Heart right ventricle (tissue), 16 donors: ENCODE data around the gene FCHSD2. TPM values are rescaled to one million over a fixed set of nuclear protein-coding genes. Genes with fewer than 3 reads are reported as not detected.

ENCODE experiments used
- ATAC-seq, 8 donors: fragments of 200-7000 bp; cut with Tn5 transposase; one replicate each; pipeline ENCODE4 v1.9.1; 2020; ENCODE audit warnings: mild to moderate bottlenecking in 8 of 8, moderate library complexity in 8 of 8, moderate number of reproducible peaks in 1 of 8
- DNase-seq, 2 donors: peaks; one replicate each; pipeline ENCODE4 v3.0.0-alpha.2; 2020
- H3K27ac ChIP-seq, 10 donors: fragments of 200-600 bp; sonication (generic) in 2 of 10; one replicate each; pipeline versions ENCODE4 v1.5.0 to v1.8.0; 2020 to 2022; ENCODE audit warnings: mild to moderate bottlenecking in 3 of 10
- H3K27me3 ChIP-seq, 7 donors: fragments of 200-600 bp; one replicate each; pipeline ENCODE4 v1.8.0; 2021 to 2022; ENCODE audit warnings: mild to moderate bottlenecking in 2 of 7
- H3K36me3 ChIP-seq, 9 donors: fragments of 200-600 bp; sonication (generic) in 1 of 9; one replicate each; pipeline versions ENCODE4 v1.5.0 to v1.8.0; 2020 to 2022; ENCODE audit warnings: mild to moderate bottlenecking in 2 of 9
- H3K4me1 ChIP-seq, 9 donors: fragments of 200-600 bp; sonication (generic) in 1 of 9; one replicate each; pipeline versions ENCODE4 v1.5.0 to v1.8.0; 2020 to 2022; ENCODE audit warnings: mild to moderate bottlenecking in 4 of 9
- H3K4me3 ChIP-seq, 10 donors: fragments of 200-600 bp; sonication (generic) in 2 of 10; one replicate each; pipeline versions ENCODE4 v1.5.0 to v1.8.0; 2020 to 2022; ENCODE audit warnings: mild to moderate bottlenecking in 7 of 10, moderate library complexity in 2 of 10
- H3K9me3 ChIP-seq, 11 donors: fragments of 200-600 bp in 10 of 11; sonication (generic) in 2 of 11; one replicate each; pipeline versions ENCODE4 v1.5.0 to v1.8.0; 2013 to 2022; ENCODE audit warnings: mild to moderate bottlenecking in 2 of 11, control low read depth in 1 of 11, moderate library complexity in 1 of 11
- CTCF ChIP-seq, 9 donors: fragments of 200-600 bp; sonication (generic) in 2 of 9; IDR thresholded peaks; one replicate each; pipeline versions ENCODE4 v1.5.0 to v1.8.0; 2021 to 2022; ENCODE audit warnings: antibody characterized with exemption in 9 of 9, mild to moderate bottlenecking in 5 of 9, moderate library complexity in 1 of 9
- WGBS, 2 donors: extraction: QIAGEN DNeasy Blood & Tissue Kit; methylation state at CpG; one replicate each; pipeline ENCODE4 v1.1.7; 2013; ENCODE audit warnings: inconsistent platforms in 1 of 2; 5-methylcytosine and 5-hydroxymethylcytosine counted together
- intact Hi-C, 10 donors: fragments of 100-400 bp; cut with DNase I; formaldehyde crosslinking; loops; one replicate each; pipeline versions ENCODE4 v1.11.1 to v1.14.2; 2022
- polyA plus RNA-seq, 2 donors: library from polyadenylated mRNA; stranded (reverse); fragments of 200-250 nt; gene quantifications; one replicate each; pipeline ENCODE4 v1.2.3, GENCODE V29; 2013
- total RNA-seq, 10 donors: library from RNA; stranded (reverse); fragmentation: NEBNext Ultra II Directional in 3 of 10; extraction: Animal tissue kit (Norgen Biotek cat#: 25700) in 3 of 10; gene quantifications; one replicate each; pipeline versions ENCODE4 v1.2.1 to v1.2.4, GENCODE V29; 2021 to 2023
- donor health status: Arrhythmogenic right ventricular cardiomyopathy.
- donor health status: ischemic (EF 13 %, LVEDD 7.1; RV severe dilation, severe dysfunction).
- donor health status: healthy with polysubstance abuse.
- donor health status: DM: no; HTN: yes; CAD: no.
- donor health status: DM: no; HTN: no; CAD: no.
- donor health status: ischemic (EF 25% LVEDD 6.9; RV normal size, moderate dysfunction).
- donor health status: ischemic (EF 25% LVEDD 5.7; RV mildly dilated, moderate dysfunction).
- donor health status: healthy.
- donor health status: DM: yes; HTN: yes; CAD: no.
- donor health status: Ischemic cardiomyopathy.
- donor health status: ischemic (EF 35%, LVEDD 5.7; RV mildly dilated, moderate dysfunction).
- donor health status: nonischemic (EF 11% LVEDD 7.7; RV severe dilation, severe dysfunction).
- donor health status: DM: yes; HTN: yes; CAD: no.
- donor health status: PGD.
- donor health status: ischemic (EF 29% LVEDD 5.4; RV normal size, mild dysfunction).
- donor health status: nonischemic (EF 23%, LVEDD 6.1; RV moderate dilation, normal function).

FCHSD2 gene
- total and polyA plus RNA-seq, 12 donors, result 16.1 to 48.4 (median 37.5) TPM

- Histone ChIP-seq H3K36me3 (peaks cover 0 to 36% (median 1%) of the 10 kb centered on the region in 9 donors), H3K27ac (peak overlapping the region in 1 of 10 donors; percentile 67), H3K9me3 (no peaks in the 10 kb centered on the region), H3K4me3 (no peak overlapping the region), H3K4me1 (peaks cover 0 to 67% (median 30%) of the 10 kb centered on the region in 9 donors), H3K27me3 (no peaks in the 10 kb centered on the region)
- 74 to 80% methylated on average over 6 of the region's 6 CpGs for WGBS, 2 donors
- intact Hi-C loops, result loop anchor here in 1 of 10 donors (10.0 kb wide), 1 partner anchor 46 kb away; no protein-coding TSS in a partner anchor
- no peak for DNase-seq
- no peak for ATAC-seq
- TF ChIP-seq CTCF (IDR thresholded peaks at IDR 0.05), result no peak
These were observed 171.5 kb downstream of the FCHSD2 start for GRCh38 chr11:72970557-72971118.

GRCh38 chr11:72969894-72970335, 172.2 kb downstream of the FCHSD2 start:
- peak overlapping the region in 1 of 10 donors; percentile 67 for H3K27ac ChIP-seq
- intact Hi-C loops, result loop anchor here in 1 of 10 donors (10.0 kb wide), 1 partner anchor 45 kb away; no protein-coding TSS in a partner anchor

GRCh38 chr11:72968390-72968789, 173.7 kb downstream of the FCHSD2 start:
- intact Hi-C loops, result no loop called here
- no peaks in the 10 kb centered on the region for H3K27me3 ChIP-seq
- DNase-seq, result no peak
- no peak for TF ChIP-seq CTCF (IDR thresholded peaks at IDR 0.05)
- no peaks in the 10 kb centered on the region for H3K9me3 ChIP-seq
- H3K4me3 ChIP-seq, result no peak overlapping the region
- ATAC-seq, result no peak
- H3K36me3 ChIP-seq, result peaks cover 0 to 43% (median 5%) of the 10 kb centered on the region in 9 donors
- H3K27ac ChIP-seq, result no peak overlapping the region
- H3K4me1 ChIP-seq, result peaks cover 0 to 48% (median 27%) of the 10 kb centered on the region in 9 donors

More at GRCh38 chr11:72969894-72970335, 172.2 kb downstream of the FCHSD2 start:
- Histone ChIP-seq H3K4me1 (peaks cover 0 to 60% (median 30%) of the 10 kb centered on the region in 9 donors), H3K9me3 (no peaks in the 10 kb centered on the region), H3K4me3 (no peak overlapping the region), H3K36me3 (peaks cover 0 to 36% (median 5%) of the 10 kb centered on the region in 9 donors), H3K27me3 (no peaks in the 10 kb centered on the region)
- ATAC-seq (no peak), DNase-seq (no peak)
- TF ChIP-seq CTCF (IDR thresholded peaks at IDR 0.05), result no peak

GRCh38 chr11:72965672-72966071, 176.4 kb downstream of the FCHSD2 start:
- DNase-seq, result no peak
- intact Hi-C loops, result no loop called here
- Histone ChIP-seq H3K27me3 (no peaks in the 10 kb centered on the region), H3K4me1 (peaks cover 0 to 28% (median 14%) of the 10 kb centered on the region in 9 donors), H3K9me3 (no peaks in the 10 kb centered on the region), H3K4me3 (no peak overlapping the region), H3K27ac (no peak overlapping the region), H3K36me3 (peaks cover 0 to 33% (median 8%) of the 10 kb centered on the region in 9 donors)
- WGBS, 2 donors, result 63 to 76% methylated on average over 1 of the region's 1 CpG
- ATAC-seq, result peak in 4 of 8 donors; percentile 25 to 78 (median 64)
- TF ChIP-seq CTCF (IDR thresholded peaks at IDR 0.05), result no peak
